ENCODE results near the gene TIFAB. TPM values are rescaled to one million over a fixed set of nuclear protein-coding genes. Genes with fewer than 3 reads are reported as not detected.

Gene TIFAB
- total RNA-seq, 2 experiments from 2014 or later = 0.11 TPM; not detected in 1

DNA sequence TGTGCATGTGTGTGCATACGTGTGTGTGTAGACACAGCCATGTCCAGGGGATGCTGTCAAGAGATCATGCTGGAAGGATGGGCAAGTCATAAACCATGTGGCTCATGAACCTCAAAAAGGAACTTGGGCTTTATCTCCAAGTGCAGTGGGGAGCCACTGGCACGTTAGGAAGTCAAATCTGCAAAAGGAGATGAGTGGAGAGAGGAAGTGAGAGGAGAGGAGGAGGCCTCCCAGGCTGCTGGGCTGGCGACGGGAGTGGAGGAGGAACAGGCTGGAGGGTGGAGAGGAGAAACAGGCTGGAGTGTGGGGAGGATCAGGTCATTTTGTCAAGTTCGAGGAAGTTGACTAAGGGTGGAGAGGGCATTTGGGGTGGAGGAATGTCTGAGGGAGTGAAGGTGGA, 29.2 kb upstream of the TIFAB start:
- Mint-ChIP-seq H3K4me3 (no peak overlapping the region), H3K27ac (no peak overlapping the region), H3K9me3 (no peaks in the 10 kb centered on the region), H3K36me3 (ENCODE audit: low read depth) (no peaks in the 10 kb centered on the region), H3K27me3 (peaks cover 46% of the 10 kb centered on the region), H3K4me1 (ENCODE audit: low read depth) (no peaks in the 10 kb centered on the region)
- H3K9me3 ChIP-seq (ENCODE audit: control insufficient read depth in 1 of 2, insufficient read depth in 1 of 2, low read length in 2 of 2) = peaks cover 0 to 8% of the 10 kb centered on the region in 2 experiments
- H3K36me3 ChIP-seq (ENCODE audit: insufficient read depth, low read length) = no peaks in the 10 kb centered on the region
- no peak for ATAC-seq (ENCODE audit: poor library complexity)
- H3K4me3 ChIP-seq (ENCODE audit: low read length) = no peak overlapping the region
- H3K4me1 ChIP-seq (ENCODE audit: insufficient read depth, low read length) = no peaks in the 10 kb centered on the region
- no peak overlapping the region for H3K27ac ChIP-seq (ENCODE audit: low read depth in 1 of 2, low read length in 2 of 2)
- peaks cover under 1 to 19% of the 10 kb centered on the region in 2 experiments for H3K27me3 ChIP-seq (ENCODE audit: control insufficient read depth in 1 of 2, insufficient read depth in 2 of 2, low read length in 2 of 2)
- TF ChIP-seq, protein P1, sequence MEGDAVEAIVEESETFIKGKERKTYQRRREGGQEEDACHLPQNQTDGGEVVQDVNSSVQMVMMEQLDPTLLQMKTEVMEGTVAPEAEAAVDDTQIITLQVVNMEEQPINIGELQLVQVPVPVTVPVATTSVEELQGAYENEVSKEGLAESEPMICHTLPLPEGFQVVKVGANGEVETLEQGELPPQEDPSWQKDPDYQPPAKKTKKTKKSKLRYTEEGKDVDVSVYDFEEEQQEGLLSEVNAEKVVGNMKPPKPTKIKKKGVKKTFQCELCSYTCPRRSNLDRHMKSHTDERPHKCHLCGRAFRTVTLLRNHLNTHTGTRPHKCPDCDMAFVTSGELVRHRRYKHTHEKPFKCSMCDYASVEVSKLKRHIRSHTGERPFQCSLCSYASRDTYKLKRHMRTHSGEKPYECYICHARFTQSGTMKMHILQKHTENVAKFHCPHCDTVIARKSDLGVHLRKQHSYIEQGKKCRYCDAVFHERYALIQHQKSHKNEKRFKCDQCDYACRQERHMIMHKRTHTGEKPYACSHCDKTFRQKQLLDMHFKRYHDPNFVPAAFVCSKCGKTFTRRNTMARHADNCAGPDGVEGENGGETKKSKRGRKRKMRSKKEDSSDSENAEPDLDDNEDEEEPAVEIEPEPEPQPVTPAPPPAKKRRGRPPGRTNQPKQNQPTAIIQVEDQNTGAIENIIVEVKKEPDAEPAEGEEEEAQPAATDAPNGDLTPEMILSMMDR (IDR thresholded peaks at IDR 0.05) = no peak
- POLR2A ChIA-PET = no interaction called here
- peak in 1 of 14 experiments; percentile 21 for DNase-seq
- CTCF ChIA-PET = no interaction called here
- intact Hi-C loops (cut with DNase I, micrococcal nuclease) = no loop called here

DNA sequence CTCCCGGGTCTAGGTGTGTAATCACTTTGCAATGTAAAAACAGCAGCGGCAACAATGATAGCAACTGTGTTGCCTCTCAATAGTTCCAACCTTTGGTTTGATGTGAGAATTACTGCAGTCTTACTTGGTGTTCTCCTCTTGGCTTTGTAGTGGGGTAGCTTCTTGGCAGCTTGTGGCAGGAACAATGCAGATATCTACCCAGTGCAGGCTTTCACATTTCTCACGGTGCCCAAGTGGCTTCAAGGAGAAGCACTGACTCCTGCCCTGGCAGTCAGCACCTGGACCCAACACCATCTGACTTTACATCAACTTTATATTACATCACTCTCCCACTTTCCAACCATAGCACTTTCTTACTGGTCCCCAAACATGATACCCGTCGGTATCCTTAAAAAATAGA, 28.4 kb upstream of the TIFAB start:
- Histone ChIP-seq H3K36me3 (ENCODE audit: insufficient read depth, low read length) (no peaks in the 10 kb centered on the region), H3K9me3 (ENCODE audit: control insufficient read depth in 1 of 2, insufficient read depth in 1 of 2, low read length in 2 of 2) (peaks cover 0 to 8% of the 10 kb centered on the region in 2 experiments), H3K4me1 (ENCODE audit: insufficient read depth, low read length) (no peaks in the 10 kb centered on the region), H3K27ac (ENCODE audit: low read depth in 1 of 2, low read length in 2 of 2) (no peak overlapping the region), H3K27me3 (ENCODE audit: control insufficient read depth in 1 of 2, insufficient read depth in 2 of 2, low read length in 2 of 2) (peaks cover 0 to 10% of the 10 kb centered on the region in 2 experiments), H3K4me3 (ENCODE audit: low read length) (no peak overlapping the region)
- peaks cover 39% of the 10 kb centered on the region for H3K27me3 Mint-ChIP-seq
- H3K27ac Mint-ChIP-seq = no peak overlapping the region
- ATAC-seq (ENCODE audit: poor library complexity) (no peak), DNase-seq (no peak)
- H3K4me1 Mint-ChIP-seq (ENCODE audit: low read depth) = no peaks in the 10 kb centered on the region
- TF ChIP-seq, protein P1 (IDR thresholded peaks at IDR 0.05) = no peak
- no peak overlapping the region for H3K4me3 Mint-ChIP-seq
- CTCF ChIA-PET = interaction anchor here (0.8 kb wide), 1 partner anchor 11 kb away, joined by 3 read pairs; no protein-coding TSS in a partner anchor
- POLR2A ChIA-PET = no interaction called here
- no peaks in the 10 kb centered on the region for H3K9me3 Mint-ChIP-seq
- no peaks in the 10 kb centered on the region for H3K36me3 Mint-ChIP-seq (ENCODE audit: low read depth)
- intact Hi-C loops (cut with DNase I, micrococcal nuclease) = no loop called here

DNA sequence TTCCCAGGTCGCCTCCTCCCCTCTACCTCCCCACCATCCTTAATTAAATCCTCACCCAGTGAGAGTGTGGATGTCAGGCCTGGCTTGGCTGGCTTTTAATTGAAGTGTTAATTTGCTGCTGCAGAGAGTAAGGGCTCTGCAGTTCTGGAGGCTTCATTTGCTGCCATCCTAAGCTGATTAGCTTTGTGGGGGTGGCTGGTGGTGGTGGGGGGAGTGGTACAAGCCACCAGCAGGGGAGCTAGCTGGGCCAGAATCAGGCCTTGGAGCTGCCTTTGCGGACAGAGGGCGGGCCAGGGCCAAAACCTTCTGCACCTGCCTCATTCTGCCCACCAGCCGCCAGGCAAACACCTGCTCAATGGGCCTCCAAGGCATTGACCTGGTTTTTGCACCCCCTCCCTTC, 26.8 kb upstream of the TIFAB start:
- H3K9me3 Mint-ChIP-seq = no peaks in the 10 kb centered on the region
- H3K4me3 Mint-ChIP-seq = no peak overlapping the region
- Histone ChIP-seq H3K36me3 (ENCODE audit: insufficient read depth, low read length) (no peaks in the 10 kb centered on the region), H3K4me1 (ENCODE audit: insufficient read depth, low read length) (no peaks in the 10 kb centered on the region), H3K27ac (ENCODE audit: low read depth in 1 of 2, low read length in 2 of 2) (no peak overlapping the region), H3K27me3 (ENCODE audit: control insufficient read depth in 1 of 2, insufficient read depth in 2 of 2, low read length in 2 of 2) (peaks cover 0 to 9% of the 10 kb centered on the region in 2 experiments), H3K4me3 (ENCODE audit: low read length) (no peak overlapping the region), H3K9me3 (ENCODE audit: control insufficient read depth in 1 of 2, insufficient read depth in 1 of 2, low read length in 2 of 2) (peaks cover 0 to 8% of the 10 kb centered on the region in 2 experiments)
- CTCF ChIA-PET = no interaction called here
- no peaks in the 10 kb centered on the region for H3K4me1 Mint-ChIP-seq (ENCODE audit: low read depth)
- TF ChIP-seq, protein P1 (IDR thresholded peaks at IDR 0.05) = no peak
- intact Hi-C loops (cut with DNase I, micrococcal nuclease) = no loop called here
- H3K27me3 Mint-ChIP-seq = peaks cover 33% of the 10 kb centered on the region
- no peaks in the 10 kb centered on the region for H3K36me3 Mint-ChIP-seq (ENCODE audit: low read depth)
- ATAC-seq (ENCODE audit: poor library complexity) (no peak), DNase-seq (no peak)
- POLR2A ChIA-PET = no interaction called here
- H3K27ac Mint-ChIP-seq = no peak overlapping the region
